HEK293 (cell line): ENCODE data around the gene KCNK3.

ENCODE experiments used
- ZBTB20 ChIP-seq: fragments of 450-650 bp; formaldehyde crosslinking; IDR thresholded peaks from 2 replicates; pipeline ENCODE4 v1.5.1; 2016; ENCODE audit warnings: missing biosample characterization, missing genetic modification characterization
- ZFP69B ChIP-seq: fragments of 450-650 bp; formaldehyde crosslinking; IDR thresholded peaks from 2 replicates; pipeline ENCODE4 v1.5.1; 2016; ENCODE audit warnings: missing biosample characterization, missing genetic modification characterization
- ZNF221 ChIP-seq: fragments of 450-650 bp; formaldehyde crosslinking; IDR thresholded peaks from 2 replicates; pipeline ENCODE4 v1.5.1; 2017; ENCODE audit warnings: missing biosample characterization, missing genetic modification characterization, borderline replicate concordance
- ZNF274 ChIP-seq, 2 experiments: fragments of 200-500 bp in 1 of 2; fragments of 450-650 bp in 1 of 2; sonication (Bioruptor generic) in 1 of 2; formaldehyde crosslinking in 1 of 2; IDR thresholded peaks; 2 replicates each; pipeline versions ENCODE4 v1.5.1 to v1.6.1; 2014 to 2016; ENCODE audit warnings: borderline replicate concordance in 1 of 2, inconsistent platforms in 1 of 2, low read length in 1 of 2, missing biosample characterization in 1 of 2, missing genetic modification characterization in 1 of 2
- ZNF404 ChIP-seq: fragments of 450-650 bp; formaldehyde crosslinking; IDR thresholded peaks from 2 replicates; pipeline ENCODE4 v1.5.1; 2017; ENCODE audit warnings: missing biosample characterization, missing genetic modification characterization
- ZNF449 ChIP-seq: fragments of 450-650 bp; formaldehyde crosslinking; IDR thresholded peaks from 2 replicates; pipeline ENCODE4 v1.5.1; 2017; ENCODE audit warnings: missing biosample characterization, mild to moderate bottlenecking, missing genetic modification characterization, moderate library complexity
- ZNF626 ChIP-seq: fragments of 450-650 bp; sonication (Bioruptor Pico); formaldehyde crosslinking; IDR thresholded peaks from 2 replicates; pipeline ENCODE4 v1.5.1; 2018; ENCODE audit warnings: missing biosample characterization, missing genetic modification characterization, inconsistent platforms
- ZNF701 ChIP-seq: fragments of 450-650 bp; formaldehyde crosslinking; IDR thresholded peaks from 2 replicates; pipeline ENCODE4 v1.5.1; 2016; ENCODE audit warnings: missing biosample characterization, missing genetic modification characterization
- ZNF76 ChIP-seq: fragments of 450-650 bp; formaldehyde crosslinking; IDR thresholded peaks from 2 replicates; pipeline ENCODE4; 2016; ENCODE audit warnings: low read depth, missing biosample characterization, missing genetic modification characterization, borderline replicate concordance
- ZNF777 ChIP-seq: fragments of 450-650 bp; formaldehyde crosslinking; IDR thresholded peaks from 2 replicates; pipeline ENCODE4 v1.5.1; 2017; ENCODE audit warnings: missing biosample characterization, missing genetic modification characterization, borderline replicate concordance
- TF ChIP-seq, protein P1 (sequence below): fragments of 450-650 bp; formaldehyde crosslinking; IDR thresholded peaks from 2 replicates; pipeline ENCODE4 v1.5.1; 2016; ENCODE audit warnings: missing biosample characterization, missing genetic modification characterization
- TF ChIP-seq, protein P2 (sequence below): fragments of 450-650 bp; formaldehyde crosslinking; IDR thresholded peaks from 2 replicates; pipeline ENCODE4 v1.5.1; 2016; ENCODE audit warnings: missing biosample characterization, missing genetic modification characterization
- TF ChIP-seq, protein P3 (sequence below): fragments of 450-650 bp; formaldehyde crosslinking; IDR thresholded peaks from 2 replicates; pipeline ENCODE4 v1.5.1; 2016; ENCODE audit warnings: missing biosample characterization, missing genetic modification characterization

GRCh38 chr2:26679867-26680266 is 12.7 kb upstream of the KCNK3 start:
- TF ChIP-seq, protein P1, sequence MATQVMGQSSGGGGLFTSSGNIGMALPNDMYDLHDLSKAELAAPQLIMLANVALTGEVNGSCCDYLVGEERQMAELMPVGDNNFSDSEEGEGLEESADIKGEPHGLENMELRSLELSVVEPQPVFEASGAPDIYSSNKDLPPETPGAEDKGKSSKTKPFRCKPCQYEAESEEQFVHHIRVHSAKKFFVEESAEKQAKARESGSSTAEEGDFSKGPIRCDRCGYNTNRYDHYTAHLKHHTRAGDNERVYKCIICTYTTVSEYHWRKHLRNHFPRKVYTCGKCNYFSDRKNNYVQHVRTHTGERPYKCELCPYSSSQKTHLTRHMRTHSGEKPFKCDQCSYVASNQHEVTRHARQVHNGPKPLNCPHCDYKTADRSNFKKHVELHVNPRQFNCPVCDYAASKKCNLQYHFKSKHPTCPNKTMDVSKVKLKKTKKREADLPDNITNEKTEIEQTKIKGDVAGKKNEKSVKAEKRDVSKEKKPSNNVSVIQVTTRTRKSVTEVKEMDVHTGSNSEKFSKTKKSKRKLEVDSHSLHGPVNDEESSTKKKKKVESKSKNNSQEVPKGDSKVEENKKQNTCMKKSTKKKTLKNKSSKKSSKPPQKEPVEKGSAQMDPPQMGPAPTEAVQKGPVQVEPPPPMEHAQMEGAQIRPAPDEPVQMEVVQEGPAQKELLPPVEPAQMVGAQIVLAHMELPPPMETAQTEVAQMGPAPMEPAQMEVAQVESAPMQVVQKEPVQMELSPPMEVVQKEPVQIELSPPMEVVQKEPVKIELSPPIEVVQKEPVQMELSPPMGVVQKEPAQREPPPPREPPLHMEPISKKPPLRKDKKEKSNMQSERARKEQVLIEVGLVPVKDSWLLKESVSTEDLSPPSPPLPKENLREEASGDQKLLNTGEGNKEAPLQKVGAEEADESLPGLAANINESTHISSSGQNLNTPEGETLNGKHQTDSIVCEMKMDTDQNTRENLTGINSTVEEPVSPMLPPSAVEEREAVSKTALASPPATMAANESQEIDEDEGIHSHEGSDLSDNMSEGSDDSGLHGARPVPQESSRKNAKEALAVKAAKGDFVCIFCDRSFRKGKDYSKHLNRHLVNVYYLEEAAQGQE (tag by site-specific recombination), result no peak
- TF ChIP-seq ZNF76 (tag by site-specific recombination) (no peak), ZNF404 (tag by site-specific recombination) (no peak), ZNF626 (tag by site-specific recombination) (no peak), ZNF777 (tag by site-specific recombination) (no peak), ZNF449 (tag by site-specific recombination) (no peak), ZNF221 (no peak), ZNF274 (IDR thresholded peaks at IDR 0.05; ENCODE audit: low read length) (no peak), ZNF274 (tag by site-specific recombination; IDR thresholded peaks at IDR 0.05; ENCODE audit: borderline replicate concordance) (no peak), ZBTB20 (tag by site-specific recombination) (no peak), ZFP69B (tag by site-specific recombination) (no peak), ZNF701 (tag by site-specific recombination) (no peak)
- TF ChIP-seq, protein P2, sequence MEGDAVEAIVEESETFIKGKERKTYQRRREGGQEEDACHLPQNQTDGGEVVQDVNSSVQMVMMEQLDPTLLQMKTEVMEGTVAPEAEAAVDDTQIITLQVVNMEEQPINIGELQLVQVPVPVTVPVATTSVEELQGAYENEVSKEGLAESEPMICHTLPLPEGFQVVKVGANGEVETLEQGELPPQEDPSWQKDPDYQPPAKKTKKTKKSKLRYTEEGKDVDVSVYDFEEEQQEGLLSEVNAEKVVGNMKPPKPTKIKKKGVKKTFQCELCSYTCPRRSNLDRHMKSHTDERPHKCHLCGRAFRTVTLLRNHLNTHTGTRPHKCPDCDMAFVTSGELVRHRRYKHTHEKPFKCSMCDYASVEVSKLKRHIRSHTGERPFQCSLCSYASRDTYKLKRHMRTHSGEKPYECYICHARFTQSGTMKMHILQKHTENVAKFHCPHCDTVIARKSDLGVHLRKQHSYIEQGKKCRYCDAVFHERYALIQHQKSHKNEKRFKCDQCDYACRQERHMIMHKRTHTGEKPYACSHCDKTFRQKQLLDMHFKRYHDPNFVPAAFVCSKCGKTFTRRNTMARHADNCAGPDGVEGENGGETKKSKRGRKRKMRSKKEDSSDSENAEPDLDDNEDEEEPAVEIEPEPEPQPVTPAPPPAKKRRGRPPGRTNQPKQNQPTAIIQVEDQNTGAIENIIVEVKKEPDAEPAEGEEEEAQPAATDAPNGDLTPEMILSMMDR (tag by site-specific recombination), result no peak
- TF ChIP-seq, protein P3, sequence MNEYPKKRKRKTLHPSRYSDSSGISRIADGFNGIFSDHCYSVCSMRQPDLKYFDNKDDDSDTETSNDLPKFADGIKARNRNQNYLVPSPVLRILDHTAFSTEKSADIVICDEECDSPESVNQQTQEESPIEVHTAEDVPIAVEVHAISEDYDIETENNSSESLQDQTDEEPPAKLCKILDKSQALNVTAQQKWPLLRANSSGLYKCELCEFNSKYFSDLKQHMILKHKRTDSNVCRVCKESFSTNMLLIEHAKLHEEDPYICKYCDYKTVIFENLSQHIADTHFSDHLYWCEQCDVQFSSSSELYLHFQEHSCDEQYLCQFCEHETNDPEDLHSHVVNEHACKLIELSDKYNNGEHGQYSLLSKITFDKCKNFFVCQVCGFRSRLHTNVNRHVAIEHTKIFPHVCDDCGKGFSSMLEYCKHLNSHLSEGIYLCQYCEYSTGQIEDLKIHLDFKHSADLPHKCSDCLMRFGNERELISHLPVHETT (tag by site-specific recombination), result no peak
